Right lobe of liver (tissue), 4 donors: Measurements from ENCODE around the gene MAEA.

Source experiments
- POLR2A ChIP-seq: fragments of 450-650 bp; IDR thresholded peaks from one replicate; pipeline ENCODE4 v1.6.1; 2017; ENCODE audit warnings: antibody characterized with exemption, mild to moderate bottlenecking
- TF ChIP-seq, protein P1 (sequence below), 4 donors: fragments of 200-600 bp in 3 of 4; fragments of 450-650 bp in 1 of 4; IDR thresholded peaks; one replicate each; pipeline versions ENCODE4 v1.5.1 to v1.8.0; 2016 to 2022; ENCODE audit warnings: antibody characterized with exemption in 4 of 4, mild to moderate bottlenecking in 2 of 4
- donor health status: DM: no; HTN: no; CAD: no.
- donor health status: DM: no; HTN: no; CAD: no.
- donor health status: DM: no; HTN: yes; CAD: no.

DNA sequence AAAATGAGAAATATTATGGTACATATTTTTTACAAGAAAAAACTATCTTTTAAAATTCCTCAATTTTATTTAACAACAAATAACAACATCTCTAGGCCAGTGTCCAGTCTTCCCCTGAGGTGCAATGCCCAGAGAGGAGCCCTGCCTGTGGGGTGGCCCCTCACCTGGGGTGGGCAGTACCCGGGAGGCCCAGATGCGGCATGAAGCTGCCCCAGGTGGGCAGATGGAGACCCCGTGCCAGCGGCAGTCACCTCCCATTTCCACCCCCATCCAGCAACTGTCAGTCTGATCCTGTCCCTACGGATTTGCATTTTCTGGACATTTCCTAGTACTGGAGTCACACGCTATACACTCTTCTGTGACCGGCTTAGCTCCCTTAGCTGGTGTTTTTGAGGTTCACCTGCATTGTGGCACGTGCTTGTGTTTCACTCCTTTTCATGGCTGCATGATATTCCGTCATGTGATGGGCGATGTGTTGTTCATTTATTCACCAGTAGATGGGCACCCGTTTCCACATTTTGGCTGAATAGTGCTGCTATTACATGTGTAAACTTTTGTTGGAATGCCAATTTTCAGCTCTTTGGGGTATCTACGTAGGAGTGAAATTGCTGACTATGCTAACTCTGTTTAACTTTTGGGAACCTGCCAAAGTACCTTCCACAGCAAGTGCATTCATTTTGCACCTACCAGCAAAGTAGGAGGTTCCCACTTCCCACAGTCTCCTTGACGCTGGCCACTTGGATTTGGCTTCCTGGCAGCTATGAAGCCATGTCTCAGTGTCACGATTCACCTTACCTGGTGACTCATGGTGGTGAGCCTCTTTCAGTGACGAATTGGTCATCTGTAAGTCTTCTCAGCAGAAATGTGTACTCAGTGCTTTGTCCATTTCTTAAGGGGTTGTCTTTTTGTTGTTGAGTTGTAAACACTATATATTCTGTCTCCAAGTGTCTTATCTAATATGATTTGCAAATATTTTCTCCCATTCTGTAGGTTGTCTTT lies 11.7 kb upstream of the MAEA start:
- TF ChIP-seq, protein P1, sequence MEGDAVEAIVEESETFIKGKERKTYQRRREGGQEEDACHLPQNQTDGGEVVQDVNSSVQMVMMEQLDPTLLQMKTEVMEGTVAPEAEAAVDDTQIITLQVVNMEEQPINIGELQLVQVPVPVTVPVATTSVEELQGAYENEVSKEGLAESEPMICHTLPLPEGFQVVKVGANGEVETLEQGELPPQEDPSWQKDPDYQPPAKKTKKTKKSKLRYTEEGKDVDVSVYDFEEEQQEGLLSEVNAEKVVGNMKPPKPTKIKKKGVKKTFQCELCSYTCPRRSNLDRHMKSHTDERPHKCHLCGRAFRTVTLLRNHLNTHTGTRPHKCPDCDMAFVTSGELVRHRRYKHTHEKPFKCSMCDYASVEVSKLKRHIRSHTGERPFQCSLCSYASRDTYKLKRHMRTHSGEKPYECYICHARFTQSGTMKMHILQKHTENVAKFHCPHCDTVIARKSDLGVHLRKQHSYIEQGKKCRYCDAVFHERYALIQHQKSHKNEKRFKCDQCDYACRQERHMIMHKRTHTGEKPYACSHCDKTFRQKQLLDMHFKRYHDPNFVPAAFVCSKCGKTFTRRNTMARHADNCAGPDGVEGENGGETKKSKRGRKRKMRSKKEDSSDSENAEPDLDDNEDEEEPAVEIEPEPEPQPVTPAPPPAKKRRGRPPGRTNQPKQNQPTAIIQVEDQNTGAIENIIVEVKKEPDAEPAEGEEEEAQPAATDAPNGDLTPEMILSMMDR (IDR thresholded peaks at IDR 0.05): no peak
- TF ChIP-seq POLR2A: no peak
